Sigmoid colon (tissue), 3 donors: ENCODE measurements around the gene S100A5.

Source experiments
- POLR2A ChIP-seq, 2 donors: fragments of 450-650 bp; IDR thresholded peaks; one replicate each; pipeline ENCODE4 v1.6.1; 2016; ENCODE audit warnings: antibody characterized with exemption in 2 of 2, mild to moderate bottlenecking in 2 of 2, moderate library complexity in 2 of 2
- TF ChIP-seq, protein P1 (sequence below), 4 experiments: fragments of 450-650 bp in 3 of 4; fragments of 200-600 bp in 1 of 4; IDR thresholded peaks; one replicate each; pipeline ENCODE4 v1.5.1; 2016 to 2019; ENCODE audit warnings: antibody characterized with exemption in 4 of 4, mild to moderate bottlenecking in 3 of 4, moderate library complexity in 2 of 4

DNA sequence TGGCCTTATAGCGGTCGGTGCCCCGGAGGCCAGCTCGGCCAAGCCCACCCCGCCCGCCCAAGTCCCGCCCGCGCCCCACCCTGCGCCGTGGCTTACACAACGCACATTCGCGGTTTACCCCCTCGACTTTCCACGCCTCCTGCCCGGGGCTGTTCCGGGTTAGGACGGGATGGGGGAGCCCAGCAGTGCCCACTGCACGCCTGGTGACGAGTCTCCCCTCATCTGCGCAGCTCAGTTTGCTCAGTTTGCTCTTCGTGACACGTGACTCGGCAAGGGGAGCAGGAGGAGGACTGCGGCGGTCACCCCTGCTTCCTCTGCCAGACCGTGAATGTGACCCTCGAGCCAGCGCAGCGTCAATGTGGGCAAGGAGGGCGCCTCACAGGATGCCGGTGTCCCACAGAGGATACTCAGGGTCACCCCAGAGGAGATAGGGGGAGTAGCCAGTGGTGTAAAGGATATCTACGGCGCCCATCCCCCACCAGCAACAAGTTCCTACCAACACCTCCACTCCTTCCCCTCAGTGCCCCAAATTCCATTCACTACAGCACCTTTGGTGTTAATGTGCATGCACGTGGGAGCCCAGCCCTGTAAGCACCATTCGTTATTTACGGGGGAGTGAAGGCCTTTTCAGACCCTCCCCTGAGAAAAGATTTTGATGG, 4.6 kb downstream of the S100A5 start:
- TF ChIP-seq, protein P1, sequence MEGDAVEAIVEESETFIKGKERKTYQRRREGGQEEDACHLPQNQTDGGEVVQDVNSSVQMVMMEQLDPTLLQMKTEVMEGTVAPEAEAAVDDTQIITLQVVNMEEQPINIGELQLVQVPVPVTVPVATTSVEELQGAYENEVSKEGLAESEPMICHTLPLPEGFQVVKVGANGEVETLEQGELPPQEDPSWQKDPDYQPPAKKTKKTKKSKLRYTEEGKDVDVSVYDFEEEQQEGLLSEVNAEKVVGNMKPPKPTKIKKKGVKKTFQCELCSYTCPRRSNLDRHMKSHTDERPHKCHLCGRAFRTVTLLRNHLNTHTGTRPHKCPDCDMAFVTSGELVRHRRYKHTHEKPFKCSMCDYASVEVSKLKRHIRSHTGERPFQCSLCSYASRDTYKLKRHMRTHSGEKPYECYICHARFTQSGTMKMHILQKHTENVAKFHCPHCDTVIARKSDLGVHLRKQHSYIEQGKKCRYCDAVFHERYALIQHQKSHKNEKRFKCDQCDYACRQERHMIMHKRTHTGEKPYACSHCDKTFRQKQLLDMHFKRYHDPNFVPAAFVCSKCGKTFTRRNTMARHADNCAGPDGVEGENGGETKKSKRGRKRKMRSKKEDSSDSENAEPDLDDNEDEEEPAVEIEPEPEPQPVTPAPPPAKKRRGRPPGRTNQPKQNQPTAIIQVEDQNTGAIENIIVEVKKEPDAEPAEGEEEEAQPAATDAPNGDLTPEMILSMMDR (IDR thresholded peaks at IDR 0.05) = no peak
- peak; percentile 79 to 89 for TF ChIP-seq POLR2A (IDR thresholded peaks at IDR 0.05)
